Inferior parietal cortex (tissue), 1 donor: ENCODE results near the gene SETD2.

Source experiments
- DNase-seq: peaks from one replicate; pipeline ENCODE4 v3.0.0-alpha.2; 2016; ENCODE audit errors: extremely low spot score

The SETD2 gene

DNA sequence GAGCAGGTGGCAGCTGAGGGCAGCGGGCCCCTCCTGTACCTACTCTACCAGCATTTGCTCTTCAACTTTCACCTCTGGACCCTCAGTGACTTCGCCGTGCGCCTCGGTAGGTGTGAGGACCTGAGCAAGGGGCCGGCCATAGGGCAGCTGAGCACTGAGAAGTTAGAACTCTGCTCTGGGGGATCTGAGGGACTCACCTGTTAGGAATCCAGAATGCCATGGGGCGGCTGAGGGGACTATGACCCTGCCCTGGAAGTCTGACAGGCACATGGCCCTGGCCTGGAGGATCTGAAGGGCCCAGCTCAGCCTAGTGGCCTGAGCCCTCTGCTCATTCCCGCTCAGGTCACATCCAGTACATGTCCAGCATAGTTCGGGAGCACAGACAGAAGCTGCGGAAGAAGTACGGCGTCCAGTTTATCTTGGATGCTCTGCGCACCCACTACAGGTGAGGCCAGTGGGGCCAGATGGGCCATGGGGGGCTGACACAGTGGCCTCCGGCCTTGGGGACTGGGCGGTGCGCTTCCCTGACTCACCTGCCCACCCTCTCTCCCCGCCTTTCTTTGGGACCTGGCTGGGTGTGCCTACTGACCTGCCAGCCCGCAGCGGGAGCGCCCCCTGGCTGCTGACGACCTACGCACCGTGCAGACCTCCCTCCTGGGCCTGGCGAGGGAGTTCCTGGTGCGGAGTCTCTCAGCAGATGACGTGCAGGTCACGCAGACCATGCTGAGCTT, 165.6 kb downstream of the SETD2 start:
- DNase-seq = no peak

DNA sequence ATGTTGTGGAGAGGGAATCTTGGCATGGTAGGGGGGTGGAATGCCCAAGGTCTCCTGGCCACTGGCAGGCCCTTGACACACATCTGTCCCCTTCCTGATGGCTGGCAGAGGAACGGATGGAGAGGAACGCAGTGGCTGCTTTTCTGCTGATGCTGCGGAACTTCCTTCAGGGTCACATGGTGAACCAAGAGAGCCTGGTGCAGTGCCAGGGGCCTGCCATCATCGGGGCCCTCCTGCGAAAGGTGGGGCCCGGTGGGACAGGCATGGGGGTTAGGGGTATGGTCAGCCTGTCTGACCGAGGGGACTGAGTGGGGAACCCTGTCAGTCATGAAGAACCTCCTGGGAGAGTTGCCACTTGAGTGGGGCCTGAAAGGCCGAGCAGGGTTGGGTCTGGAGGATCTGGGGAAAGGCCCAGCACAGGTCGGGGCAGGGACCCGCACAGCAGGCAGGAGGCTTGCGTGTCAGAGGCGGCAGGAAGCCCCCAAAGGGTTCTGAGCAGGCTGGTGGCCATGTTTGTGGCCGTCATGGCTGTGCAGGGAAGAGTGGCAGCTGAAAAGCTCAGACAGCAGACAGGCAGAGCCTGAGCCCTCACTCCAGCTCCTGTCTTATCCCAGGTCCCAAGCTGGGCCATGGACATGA, 166.3 kb downstream of the SETD2 start:
- no peak for DNase-seq

DNA sequence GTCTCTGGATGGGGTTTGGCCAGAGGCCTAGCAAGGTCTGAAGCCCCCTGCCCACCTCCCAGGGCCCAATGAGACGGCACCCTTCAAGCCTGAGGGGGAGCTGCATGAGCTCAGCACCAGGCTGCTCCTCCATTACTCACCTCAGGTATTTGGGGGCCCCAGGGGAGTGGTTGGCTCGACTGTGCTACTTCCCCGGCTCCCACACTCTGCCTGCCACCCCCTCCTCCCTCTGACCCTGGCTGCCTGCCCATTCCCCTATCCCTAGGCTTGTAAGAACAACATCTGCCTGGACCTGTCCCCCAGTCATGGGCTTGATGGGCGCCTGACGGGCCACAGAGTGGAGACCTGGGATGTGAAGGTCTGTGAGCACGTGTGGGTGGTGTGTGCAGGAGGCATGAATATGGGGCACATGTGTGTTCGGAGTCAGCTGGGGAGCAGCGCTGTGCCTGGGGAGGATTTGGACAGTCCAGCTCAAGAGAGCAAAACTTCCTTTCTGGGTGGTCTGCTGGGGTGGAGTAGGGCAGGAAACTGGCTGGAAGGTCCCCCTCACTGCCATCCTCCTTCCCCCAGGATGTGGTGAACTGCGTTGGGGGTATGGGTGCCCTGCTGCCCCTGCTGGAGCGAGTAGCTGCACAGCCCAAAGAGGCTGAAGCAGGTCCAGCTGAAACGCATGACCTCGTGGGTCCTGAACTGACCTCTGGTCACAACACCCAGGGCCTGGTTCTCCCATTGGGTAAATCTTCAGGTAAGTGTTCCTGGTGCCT, 167.0 kb downstream of the SETD2 start:
- no peak for DNase-seq

DNA sequence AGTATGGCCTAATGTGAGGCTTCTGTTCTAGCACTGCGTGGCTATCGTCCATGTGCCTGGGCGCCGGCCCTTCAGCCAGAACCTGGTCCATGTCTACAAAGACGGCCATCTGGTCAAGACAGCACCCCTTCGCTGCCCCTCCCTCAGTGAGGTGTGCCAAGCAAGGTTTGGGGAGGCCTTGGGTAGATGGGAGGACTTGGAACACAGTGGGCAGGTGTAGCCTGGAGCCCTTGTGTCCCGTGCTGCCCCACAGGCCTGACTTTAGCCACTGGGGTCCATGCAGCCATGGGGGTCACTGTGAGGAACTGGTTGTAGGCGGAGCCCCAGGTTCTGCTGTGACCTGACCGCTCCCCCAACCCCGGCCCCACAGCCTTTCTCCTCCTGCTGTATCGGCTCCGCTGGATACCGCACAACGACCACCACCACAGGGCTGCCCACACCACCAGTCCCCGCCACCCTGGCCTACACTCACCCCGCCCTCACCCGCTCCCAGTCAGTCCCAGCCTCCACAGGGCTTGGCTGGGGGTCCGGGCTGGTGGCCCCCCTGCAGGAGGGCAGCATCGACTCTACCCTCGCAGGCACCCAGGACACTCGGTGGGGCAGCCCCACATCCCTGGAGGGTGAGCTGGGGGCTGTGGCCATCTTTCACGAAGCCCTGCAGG, 167.9 kb downstream of the SETD2 start:
- DNase-seq = no peak

DNA sequence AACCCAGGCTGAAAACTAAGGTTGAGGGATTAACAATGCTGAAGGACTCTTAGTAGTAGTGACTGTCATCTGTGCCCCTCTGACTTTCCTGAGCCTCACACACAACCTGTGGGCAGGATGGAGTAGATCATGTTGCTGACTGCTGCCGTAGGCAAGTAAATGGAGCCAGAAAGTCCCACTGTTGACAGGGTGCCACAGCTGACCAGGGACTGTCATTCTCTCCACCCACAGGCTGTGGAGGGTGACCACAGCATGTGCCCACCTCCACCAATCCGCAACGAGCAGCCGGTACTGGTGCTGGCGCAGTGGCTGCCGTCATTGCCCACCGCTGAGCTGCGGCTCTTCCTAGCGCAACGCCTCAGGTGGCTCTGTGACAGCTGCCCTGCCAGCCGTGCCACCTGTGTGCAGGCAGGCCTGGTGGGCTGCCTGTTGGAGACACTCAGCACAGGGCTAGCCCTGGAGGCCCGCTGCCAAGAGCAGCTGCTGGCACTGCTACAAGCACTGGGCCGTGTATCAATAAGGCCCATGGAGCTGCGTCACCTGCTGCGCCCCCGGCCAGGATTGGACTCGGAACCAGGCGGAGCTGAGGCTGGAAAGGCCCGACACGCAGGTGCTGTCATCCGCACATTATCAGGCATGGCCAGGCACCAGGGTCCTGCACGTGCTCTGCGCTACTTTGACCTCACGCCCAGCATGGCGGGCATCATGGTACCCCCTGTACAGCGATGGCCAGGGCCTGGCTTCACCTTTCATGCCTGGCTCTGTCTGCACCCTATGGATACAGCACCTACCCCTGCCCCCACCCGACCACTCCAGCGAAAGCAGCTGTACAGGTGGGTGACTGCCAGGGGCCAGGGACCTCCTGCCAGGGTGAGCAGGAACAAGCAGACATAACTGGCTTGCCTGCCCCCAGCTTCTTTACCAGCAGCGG, 168.8 kb downstream of the SETD2 start:
- DNase-seq = no peak

DNA sequence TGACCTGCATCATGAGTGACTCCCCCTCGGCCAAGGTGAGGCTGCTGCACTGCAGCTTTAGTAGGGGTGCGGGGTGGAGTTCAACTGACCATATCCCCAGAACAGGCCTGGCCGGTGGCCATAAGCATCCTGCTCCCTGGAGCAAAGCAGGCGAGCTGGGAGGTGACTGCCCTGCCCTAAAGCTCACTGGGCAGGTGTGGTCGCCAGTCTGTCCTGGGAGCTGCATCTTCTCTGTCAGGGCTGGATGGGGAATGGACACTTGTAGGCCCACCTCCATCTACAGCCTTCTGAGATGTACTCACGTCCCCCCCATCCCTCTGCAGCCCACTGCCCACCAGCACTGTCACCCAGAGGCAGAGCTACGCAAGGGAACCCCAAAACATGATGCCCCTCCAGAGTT, 169.9 kb downstream of the SETD2 start:
- DNase-seq = no peak

DNA sequence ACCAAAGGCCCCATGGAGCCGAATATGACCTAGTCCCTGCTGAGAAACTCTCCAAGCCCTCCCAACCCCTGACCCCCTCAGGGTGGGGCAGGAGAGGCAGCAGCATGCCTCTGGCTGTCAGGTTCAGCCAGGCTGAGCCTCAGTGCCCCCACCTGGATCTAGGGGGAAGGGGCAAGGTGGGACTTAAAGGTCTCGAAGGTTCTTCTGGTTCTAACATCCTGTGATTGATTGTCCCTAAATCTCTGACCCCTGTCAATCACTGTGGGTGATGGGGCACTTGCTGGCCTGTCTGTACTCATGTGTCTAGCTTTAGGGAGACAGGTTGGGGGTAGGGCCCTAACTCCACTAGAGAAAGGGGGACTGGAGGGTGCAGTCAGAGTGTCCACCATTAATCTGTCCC, 170.6 kb downstream of the SETD2 start:
- no peak for DNase-seq

DNA sequence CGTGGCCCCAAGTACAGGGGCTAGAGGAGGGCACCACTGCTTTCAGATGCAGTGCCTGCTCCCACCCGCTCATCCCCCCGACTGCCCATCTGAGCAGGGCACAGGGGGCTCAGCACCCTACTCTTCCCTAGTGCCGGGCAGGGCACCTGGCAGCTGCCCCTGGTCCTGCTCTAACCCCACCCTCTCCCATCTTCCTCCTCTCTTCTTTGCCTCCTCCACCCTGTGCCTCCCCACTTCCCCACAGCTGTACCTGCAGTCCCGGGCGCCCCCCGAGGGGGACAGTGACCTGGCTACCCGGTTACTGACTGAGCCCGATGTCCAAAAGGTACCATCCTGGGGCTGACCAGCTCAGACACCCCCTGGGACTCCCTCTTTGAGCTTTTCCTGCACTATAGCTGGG, 171.7 kb downstream of the SETD2 start:
- no peak for DNase-seq

DNA sequence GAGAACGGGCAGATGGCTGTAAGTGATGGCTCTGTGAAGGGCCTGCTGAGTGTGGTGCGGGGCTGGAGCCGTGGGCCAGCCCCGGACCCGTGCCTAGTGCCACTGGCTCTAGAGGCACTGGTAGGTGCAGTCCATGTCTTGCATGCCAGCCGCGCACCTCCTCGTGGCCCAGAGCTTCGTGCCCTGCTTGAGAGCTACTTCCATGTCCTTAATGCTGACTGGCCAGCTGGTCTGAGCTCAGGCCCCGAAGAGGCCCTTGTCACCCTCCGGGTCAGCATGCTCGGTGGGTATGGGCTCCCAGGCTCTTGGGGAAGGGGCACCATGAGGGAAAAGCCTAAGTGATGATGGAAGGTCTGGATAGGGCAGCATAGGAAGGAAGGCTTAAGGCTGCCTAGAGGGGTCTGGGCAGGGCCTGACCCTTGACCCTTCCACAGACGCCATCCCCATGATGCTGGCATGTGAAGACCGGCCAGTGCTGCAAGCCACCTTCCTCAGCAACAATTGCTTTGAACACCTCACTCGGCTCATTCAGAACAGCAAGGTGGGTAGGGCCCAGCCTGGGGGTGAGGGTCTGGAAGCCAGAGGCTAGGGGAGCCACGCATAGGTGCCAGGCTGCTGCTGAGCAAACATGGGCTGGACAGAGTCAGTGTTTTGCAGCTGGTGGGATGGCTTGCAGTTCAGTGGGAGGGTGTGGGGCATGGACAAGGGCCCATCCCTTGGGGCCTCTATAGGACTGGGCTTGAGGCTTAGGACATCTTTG, 172.3 kb downstream of the SETD2 start:
- no peak for DNase-seq

DNA sequence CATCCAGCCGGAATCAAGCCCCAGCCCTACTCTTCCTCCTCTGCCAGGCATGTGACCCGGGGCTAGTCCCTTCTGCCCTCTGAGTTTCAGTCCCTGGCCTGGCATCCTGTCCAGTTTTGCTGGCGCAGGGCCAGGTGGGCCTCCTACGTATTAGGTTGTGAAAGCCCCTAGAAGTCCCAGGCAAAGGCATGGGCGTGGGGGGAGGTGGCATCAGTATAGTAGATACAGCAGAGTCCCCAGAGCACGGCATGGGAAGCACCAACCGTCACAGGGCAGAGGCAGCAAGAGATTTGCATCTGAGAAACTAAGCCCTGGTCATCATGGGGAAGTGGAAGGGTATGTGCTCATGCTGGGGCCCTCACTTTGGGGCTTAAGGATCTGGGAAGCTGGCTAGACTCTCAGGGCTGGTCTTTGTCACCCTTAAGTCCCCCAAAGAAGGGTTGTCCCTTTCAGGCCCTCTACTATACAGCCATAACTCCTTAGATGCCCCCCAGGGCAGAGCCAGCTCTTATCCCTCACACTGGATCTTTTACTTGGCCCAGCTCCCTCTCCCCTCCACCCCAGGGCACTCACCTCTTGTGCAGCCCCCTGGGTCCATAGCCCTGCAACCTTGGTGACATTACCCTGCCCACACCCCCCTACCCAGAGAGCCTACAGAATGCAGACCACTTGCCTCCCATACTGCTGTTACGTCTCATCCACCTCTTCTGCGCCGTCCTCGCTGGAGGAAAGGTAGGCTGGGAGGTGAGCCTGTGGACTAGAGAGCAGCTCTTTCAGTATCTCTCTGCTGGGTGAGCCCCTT, 173.1 kb downstream of the SETD2 start:
- no peak for DNase-seq

DNA sequence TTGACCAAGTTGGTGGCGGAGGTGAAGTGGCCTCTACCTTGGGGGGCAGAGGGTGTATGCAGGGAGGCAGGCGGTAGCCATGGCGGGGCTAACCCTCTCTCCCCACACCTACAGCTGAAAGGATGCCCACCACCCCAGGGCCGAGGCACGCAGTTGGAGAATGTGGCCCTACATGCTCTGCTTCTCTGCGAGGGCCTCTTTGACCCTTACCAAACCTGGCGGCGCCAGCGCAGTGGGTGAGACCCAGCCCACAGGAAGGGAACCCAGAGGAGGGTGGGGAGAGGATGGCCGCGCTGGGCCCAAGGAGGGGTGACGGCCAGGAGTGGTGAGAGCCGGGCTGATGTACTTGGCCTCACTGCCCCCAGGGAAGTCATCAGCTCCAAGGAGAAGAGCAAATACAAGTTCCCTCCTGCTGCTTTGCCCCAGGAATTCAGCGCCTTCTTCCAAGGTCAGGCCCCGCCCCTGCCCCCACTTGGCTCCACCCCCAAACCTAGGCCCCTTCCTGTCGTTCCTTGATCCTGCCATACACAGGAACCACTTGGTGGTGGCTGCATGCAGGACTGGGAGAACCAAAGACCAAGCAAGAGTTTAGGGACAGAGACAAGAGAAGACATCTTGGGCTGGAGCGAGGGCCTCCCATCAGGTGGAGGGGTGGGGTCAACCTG, 174.6 kb downstream of the SETD2 start:
- DNase-seq = no peak

DNA sequence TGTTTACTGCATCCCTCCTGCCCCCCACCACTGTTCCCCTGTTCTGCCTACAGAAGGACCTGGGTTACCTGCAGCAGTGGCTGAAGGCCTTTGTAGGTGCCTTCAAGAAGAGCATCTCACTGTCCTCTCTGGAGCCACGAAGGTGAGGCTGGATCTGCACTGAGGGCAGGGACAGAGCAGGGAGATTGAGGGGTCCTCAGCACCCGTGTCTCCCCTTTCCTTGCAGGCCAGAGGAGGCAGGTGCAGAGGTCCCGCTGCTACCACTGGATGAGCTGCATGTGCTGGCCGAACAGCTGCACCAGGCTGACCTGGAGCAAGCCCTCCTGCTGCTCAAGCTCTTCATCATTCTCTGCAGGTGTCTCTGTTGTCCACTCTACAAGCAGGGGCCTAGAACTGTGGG, 175.3 kb downstream of the SETD2 start:
- no peak for DNase-seq

DNA sequence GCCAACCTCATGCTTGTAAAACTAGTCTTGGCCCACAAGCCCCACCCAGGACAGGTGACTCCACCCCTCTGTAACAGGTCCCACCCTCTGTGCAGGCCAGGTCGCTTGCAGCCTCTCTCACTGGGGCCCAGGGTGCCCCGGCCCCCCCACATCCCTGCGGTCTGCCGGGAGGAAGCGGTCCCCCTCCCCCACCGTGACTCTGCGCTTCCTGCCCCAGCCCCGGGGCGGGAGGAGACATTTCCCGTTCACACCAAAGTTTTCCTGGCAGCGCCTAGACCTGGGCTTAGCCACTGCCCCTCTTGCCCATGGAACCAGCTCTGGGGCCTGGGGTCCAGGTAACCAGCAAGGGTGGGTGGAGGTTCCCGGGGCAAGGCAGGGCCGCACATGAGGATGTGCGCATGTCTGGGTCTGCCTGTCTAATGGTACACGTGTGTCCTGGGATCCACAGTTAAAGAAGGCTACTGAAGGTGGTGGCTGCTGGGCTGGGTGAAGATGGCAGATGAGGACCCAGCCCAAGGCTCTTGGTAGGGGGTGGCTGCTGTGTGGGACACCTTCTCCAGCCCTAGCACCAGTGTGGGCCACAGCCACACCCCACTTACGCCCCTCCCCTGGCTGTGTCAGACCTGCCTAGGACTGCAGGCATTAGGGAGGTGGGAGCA, 176.0 kb downstream of the SETD2 start:
- DNase-seq = peak; percentile 36

DNA sequence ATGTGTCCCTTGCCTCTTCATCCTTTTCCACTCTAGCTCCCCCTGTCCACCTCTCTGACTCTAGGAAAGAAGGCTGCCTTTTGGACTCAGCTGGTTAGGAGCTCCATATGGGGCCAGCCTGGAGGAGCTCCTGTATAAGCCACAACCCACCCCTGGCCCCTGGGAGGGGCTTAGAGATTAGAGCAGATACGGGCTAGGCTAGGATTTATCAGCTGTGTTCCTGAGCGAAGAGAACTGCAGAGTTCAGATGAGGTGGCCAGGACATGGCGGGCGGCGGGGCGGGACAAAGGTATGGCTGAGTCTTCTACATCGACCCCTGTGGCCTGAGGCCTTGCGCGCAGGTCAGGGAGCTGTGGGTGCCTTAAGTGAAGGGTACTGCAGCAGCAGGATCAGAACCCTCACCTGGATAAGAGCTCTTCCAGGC, 176.6 kb downstream of the SETD2 start:
- DNase-seq = peak; percentile 32

DNA sequence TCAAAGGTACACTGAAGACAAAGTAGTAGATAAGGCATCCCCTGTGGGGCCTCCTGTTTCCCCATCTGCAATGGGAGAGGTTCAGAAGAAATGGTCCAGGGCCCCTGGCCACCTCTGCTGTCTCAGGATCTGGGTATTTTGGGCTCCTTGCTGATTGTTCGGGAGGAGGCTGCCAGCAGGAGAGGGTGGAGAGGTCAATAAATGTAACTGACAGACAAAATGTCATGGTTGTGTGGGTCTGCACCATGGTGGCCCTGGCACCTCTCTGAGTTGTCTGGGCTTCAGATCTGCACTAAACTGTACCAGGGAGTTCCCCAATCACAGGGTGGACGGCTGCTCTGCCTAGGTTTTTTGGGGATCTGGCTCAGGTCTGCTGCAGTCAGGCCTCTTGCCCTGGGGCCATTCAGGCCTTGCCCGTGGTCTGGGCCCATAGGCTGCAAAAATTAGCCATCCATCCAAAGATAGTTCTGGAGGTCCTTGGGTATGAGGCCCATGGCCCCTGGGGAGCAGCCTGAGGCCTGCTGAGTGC, 177.1 kb downstream of the SETD2 start:
- no peak for DNase-seq

DNA sequence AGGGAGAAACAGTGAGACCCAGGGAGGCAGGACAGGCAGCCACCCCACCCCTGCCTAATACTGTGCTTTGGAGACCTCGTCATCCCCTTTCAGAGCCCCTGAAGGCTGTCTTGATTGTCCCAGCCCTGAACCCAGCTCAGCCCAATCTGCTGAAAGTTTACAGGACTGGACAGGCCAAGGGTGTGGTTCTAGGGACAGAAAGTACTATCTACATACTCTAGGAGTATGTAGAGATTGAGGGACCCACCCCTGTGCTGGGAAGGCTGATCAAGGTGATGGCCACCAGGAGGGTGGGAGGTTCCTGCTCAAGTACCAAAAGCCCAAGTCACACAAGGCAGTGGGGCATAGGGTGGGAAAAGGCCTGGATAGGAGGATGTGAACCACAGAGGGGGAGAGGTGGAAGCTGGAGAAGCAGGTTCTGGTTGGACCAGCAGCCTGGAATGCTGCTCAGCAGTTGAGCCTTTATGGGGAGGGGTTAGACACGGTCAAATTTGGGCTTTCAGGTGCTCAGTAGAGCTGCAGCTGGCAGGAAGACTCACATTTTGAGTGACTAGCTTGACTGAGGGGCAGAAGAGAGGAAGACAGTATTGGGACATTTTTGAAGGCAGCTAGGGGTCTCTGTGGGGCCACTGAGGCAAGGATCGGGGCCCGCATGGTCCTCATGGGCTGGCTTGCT, 177.7 kb downstream of the SETD2 start:
- DNase-seq = no peak

DNA sequence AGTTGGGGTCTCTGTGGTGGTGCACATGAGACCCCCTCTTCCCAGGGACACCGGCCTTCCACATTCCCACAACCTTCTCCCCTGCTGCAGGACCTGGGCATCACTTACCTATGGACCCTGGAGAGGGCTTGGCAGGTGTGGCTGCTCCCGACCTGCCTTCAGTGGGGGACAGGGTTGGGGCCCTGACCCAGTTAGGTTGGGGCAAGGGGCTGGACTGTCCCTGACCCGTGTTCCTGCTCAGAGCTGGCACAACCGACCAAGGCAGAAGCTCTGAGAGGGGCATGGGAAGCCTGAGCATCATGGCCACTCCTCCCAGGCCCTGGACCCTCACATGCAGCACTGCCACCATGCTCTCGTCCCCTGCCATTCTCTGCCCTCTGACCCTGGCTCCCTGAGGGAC, 178.3 kb downstream of the SETD2 start:
- no peak for DNase-seq
